ENCODE data around the gene CFAP97. TPM values are rescaled to one million over a fixed set of nuclear protein-coding genes. Genes with fewer than 3 reads are reported as not detected.
A peak's percentile ranks its signal among the peaks of the same experiment; 100 is the strongest.

CFAP97 gene
- total and polyA plus RNA-seq, 2 donors (not counting 1 experiment from before 2014, with no cell fraction given): 39.3 to 50.8 TPM

DNA sequence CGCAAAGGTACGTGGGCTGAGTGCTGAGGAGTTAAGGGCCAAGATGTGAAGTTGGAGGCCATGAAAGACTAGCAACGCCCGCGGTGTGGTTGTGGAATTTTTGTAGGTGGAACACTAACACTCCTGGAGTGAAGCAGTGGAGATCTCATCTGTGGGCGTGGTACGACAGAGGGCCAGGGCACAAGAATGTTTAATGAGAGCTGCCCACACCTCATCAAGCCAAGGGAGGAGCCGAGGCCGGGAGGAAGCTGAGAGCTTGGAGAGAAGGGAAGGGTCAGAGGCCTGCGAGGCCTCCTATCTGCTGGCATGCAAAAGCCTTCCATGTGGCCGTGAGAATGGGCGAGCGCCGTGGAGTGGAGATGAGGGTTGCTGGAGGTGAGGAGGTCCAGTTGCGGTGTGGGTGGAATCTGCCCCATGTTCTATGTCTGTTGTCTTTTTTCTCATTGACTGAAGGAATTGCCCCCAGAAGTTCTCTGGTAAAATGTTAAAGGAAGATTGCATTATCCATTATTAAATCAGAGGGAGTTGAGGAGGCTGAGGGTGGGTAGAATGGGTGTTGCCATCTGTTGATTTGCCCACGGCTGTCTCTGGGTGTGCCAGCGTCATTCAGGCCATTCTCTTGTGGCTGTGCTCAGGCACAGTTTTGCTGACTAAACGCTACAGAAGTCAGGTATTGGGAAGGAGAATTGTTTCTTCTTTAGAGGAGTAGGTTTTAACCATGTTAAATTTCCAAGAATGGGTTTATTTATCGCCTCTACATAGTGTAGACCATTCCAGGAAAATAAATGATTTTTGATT, 25.4 kb upstream of the CFAP97 start:
- Histone ChIP-seq H4K20me1 (ENCODE audit: control insufficient read depth, extremely low read depth, insufficient read depth, low read length) (no peaks in the 10 kb centered on the region), H3K4me3 (replicated peaks in 1 of 4; ENCODE audit: control extremely low read depth in 1 of 4, insufficient read depth in 1 of 4, low read depth in 3 of 4, low read length in 4 of 4) (no peak overlapping the region), H3K36me3 (ENCODE audit: control insufficient read depth, insufficient read depth, low read length) (no peaks in the 10 kb centered on the region), H3K27ac (ENCODE audit: insufficient read depth, low read length) (no peak overlapping the region), H3K27me3 (ENCODE audit: control insufficient read depth, insufficient read depth, low read length) (no peaks in the 10 kb centered on the region), H3K9ac (ENCODE audit: insufficient read depth, low read length) (no peak overlapping the region), H3K79me2 (ENCODE audit: control insufficient read depth, insufficient read depth, low read length) (peaks cover 19% of the 10 kb centered on the region), H3K4me2 (ENCODE audit: extremely low read depth, insufficient read depth, low read length) (no peak overlapping the region), H3K9me3 (ENCODE audit: control insufficient read depth, insufficient read depth, low read depth, low read length) (no peaks in the 10 kb centered on the region), H2AFZ (ENCODE audit: low read length) (no peak overlapping the region), H3K4me1 (ENCODE audit: control insufficient read depth, extremely low read depth, insufficient read depth, low read length) (no peaks in the 10 kb centered on the region)
- TF ChIP-seq EZH2 (IDR thresholded peaks at IDR 0.05; ENCODE audit: low read length, missing control alignments): no peak
- TF ChIP-seq CTCF (conservative IDR thresholded peaks at IDR 0.05 in 1 of 2, IDR thresholded peaks at IDR 0.05 in 1 of 2; ENCODE audit: low read depth in 1 of 2, low read length in 2 of 2): no peak
- no peak for DNase-seq (ENCODE audit: low read depth in 2 of 2)

GRCh38 chr4:185227713-185228278, 24.0 kb upstream of the CFAP97 start:
- Histone ChIP-seq H3K27me3 (ENCODE audit: control insufficient read depth, insufficient read depth, low read length) (no peaks in the 10 kb centered on the region), H3K9me3 (ENCODE audit: control insufficient read depth, insufficient read depth, low read depth, low read length) (no peaks in the 10 kb centered on the region), H2AFZ (ENCODE audit: low read length) (no peak overlapping the region), H3K79me2 (ENCODE audit: control insufficient read depth, insufficient read depth, low read length) (peaks cover 20% of the 10 kb centered on the region), H3K9ac (ENCODE audit: insufficient read depth, low read length) (no peak overlapping the region), H3K4me3 (replicated peaks in 1 of 4; ENCODE audit: control extremely low read depth in 1 of 4, insufficient read depth in 1 of 4, low read depth in 3 of 4, low read length in 4 of 4) (no peak overlapping the region), H4K20me1 (ENCODE audit: control insufficient read depth, extremely low read depth, insufficient read depth, low read length) (no peaks in the 10 kb centered on the region), H3K36me3 (ENCODE audit: control insufficient read depth, insufficient read depth, low read length) (no peaks in the 10 kb centered on the region), H3K4me2 (ENCODE audit: extremely low read depth, insufficient read depth, low read length) (no peak overlapping the region), H3K27ac (ENCODE audit: insufficient read depth, low read length) (no peak overlapping the region), H3K4me1 (ENCODE audit: control insufficient read depth, extremely low read depth, insufficient read depth, low read length) (peaks cover 2% of the 10 kb centered on the region)
- TF ChIP-seq EZH2 (IDR thresholded peaks at IDR 0.05; ENCODE audit: low read length, missing control alignments) (no peak), CTCF (conservative IDR thresholded peaks at IDR 0.05 in 1 of 2, IDR thresholded peaks at IDR 0.05 in 1 of 2; ENCODE audit: low read depth in 1 of 2, low read length in 2 of 2) (no peak)
- no peak for DNase-seq (ENCODE audit: low read depth in 2 of 2)

DNA sequence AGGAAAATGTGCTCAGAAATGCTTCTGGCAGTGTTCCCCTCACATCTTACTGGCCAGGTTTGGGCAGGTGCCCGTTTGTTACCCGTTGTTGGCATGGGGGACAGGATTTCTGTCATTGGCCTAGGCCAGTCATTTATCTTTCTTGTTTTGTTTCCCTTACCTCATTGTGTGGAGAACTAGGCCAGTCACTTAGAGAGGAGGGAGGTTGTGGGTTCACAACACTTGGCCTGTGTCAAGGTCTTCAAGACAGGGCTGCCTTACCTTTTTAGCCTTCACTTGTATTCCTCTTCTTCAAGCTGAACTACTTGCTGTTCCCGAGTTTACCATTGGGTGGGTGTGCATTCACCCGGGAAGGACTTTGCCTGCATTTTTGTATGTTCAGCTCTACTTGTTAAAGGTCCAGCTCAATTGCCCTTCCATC, 23.3 kb upstream of the CFAP97 start:
- H3K9me3 ChIP-seq (ENCODE audit: control insufficient read depth, insufficient read depth, low read depth, low read length): no peaks in the 10 kb centered on the region
- no peak overlapping the region for H3K4me3 ChIP-seq (replicated peaks in 1 of 4; ENCODE audit: control extremely low read depth in 1 of 4, insufficient read depth in 1 of 4, low read depth in 3 of 4, low read length in 4 of 4)
- H3K4me2 ChIP-seq (ENCODE audit: extremely low read depth, insufficient read depth, low read length): no peak overlapping the region
- peaks cover 20% of the 10 kb centered on the region for H3K79me2 ChIP-seq (ENCODE audit: control insufficient read depth, insufficient read depth, low read length)
- DNase-seq (ENCODE audit: low read depth in 2 of 2): peak in 1 of 2 donors; percentile 34
- H3K27me3 ChIP-seq (ENCODE audit: control insufficient read depth, insufficient read depth, low read length): no peaks in the 10 kb centered on the region
- H3K9ac ChIP-seq (ENCODE audit: insufficient read depth, low read length): no peak overlapping the region
- H3K4me1 ChIP-seq (ENCODE audit: control insufficient read depth, extremely low read depth, insufficient read depth, low read length): peaks cover 2% of the 10 kb centered on the region
- H4K20me1 ChIP-seq (ENCODE audit: control insufficient read depth, extremely low read depth, insufficient read depth, low read length): no peaks in the 10 kb centered on the region
- TF ChIP-seq CTCF (conservative IDR thresholded peaks at IDR 0.05 in 1 of 2, IDR thresholded peaks at IDR 0.05 in 1 of 2; ENCODE audit: low read depth in 1 of 2, low read length in 2 of 2) (peak; percentile 18 to 31), EZH2 (IDR thresholded peaks at IDR 0.05; ENCODE audit: low read length, missing control alignments) (no peak)
- no peak overlapping the region for H2AFZ ChIP-seq (ENCODE audit: low read length)
- H3K27ac ChIP-seq (ENCODE audit: insufficient read depth, low read length): no peak overlapping the region
- no peaks in the 10 kb centered on the region for H3K36me3 ChIP-seq (ENCODE audit: control insufficient read depth, insufficient read depth, low read length)

Data from fibroblast of lung (primary cell).